Measurements from ENCODE around the gene STYX.

The STYX gene

GRCh38 chr14:52733824-52734223, 3.9 kb downstream of the STYX start:
- peak overlapping the region; percentile 28 for H3K4me2 ChIP-seq (ENCODE audit: low read depth, low read length, poor library complexity, severe bottlenecking)
- H3K36me3 ChIP-seq (ENCODE audit: insufficient read depth, low read length) = peaks cover under 1% of the 10 kb centered on the region; the same call in 1 of the 2 replicates
- no peaks in the 10 kb centered on the region for H3K9me3 ChIP-seq (ENCODE audit: insufficient read depth, low read depth, low read length)
- peaks cover 4% of the 10 kb centered on the region for H4K20me1 ChIP-seq (ENCODE audit: insufficient read depth, low read length, poor library complexity, severe bottlenecking)
- no peak overlapping the region for H3K9ac ChIP-seq (ENCODE audit: low read depth, low read length, poor library complexity, severe bottlenecking)
- H3K27me3 ChIP-seq (ENCODE audit: insufficient read depth, low read length, poor library complexity, severe bottlenecking) = no peaks in the 10 kb centered on the region
- TF ChIP-seq, protein P1, sequence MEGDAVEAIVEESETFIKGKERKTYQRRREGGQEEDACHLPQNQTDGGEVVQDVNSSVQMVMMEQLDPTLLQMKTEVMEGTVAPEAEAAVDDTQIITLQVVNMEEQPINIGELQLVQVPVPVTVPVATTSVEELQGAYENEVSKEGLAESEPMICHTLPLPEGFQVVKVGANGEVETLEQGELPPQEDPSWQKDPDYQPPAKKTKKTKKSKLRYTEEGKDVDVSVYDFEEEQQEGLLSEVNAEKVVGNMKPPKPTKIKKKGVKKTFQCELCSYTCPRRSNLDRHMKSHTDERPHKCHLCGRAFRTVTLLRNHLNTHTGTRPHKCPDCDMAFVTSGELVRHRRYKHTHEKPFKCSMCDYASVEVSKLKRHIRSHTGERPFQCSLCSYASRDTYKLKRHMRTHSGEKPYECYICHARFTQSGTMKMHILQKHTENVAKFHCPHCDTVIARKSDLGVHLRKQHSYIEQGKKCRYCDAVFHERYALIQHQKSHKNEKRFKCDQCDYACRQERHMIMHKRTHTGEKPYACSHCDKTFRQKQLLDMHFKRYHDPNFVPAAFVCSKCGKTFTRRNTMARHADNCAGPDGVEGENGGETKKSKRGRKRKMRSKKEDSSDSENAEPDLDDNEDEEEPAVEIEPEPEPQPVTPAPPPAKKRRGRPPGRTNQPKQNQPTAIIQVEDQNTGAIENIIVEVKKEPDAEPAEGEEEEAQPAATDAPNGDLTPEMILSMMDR (conservative IDR thresholded peaks at IDR 0.05; ENCODE audit: low read length) = no peak
- TF ChIP-seq EZH2phosphoT487 (IDR thresholded peaks at IDR 0.05; ENCODE audit: borderline replicate concordance) = no peak
- no peaks in the 10 kb centered on the region for H3K9me2 ChIP-seq (replicated peaks; ENCODE audit: low read depth, low read length)
- H3F3A ChIP-seq (ENCODE audit: low read depth) = no peaks in the 10 kb centered on the region
- H2AFZ ChIP-seq (ENCODE audit: low read length) = no peak overlapping the region
- peaks cover 53% of the 10 kb centered on the region for H3K4me1 ChIP-seq (ENCODE audit: insufficient read depth, low read length, poor library complexity, severe bottlenecking)
- peaks cover 47% of the 10 kb centered on the region for H3K79me2 ChIP-seq (ENCODE audit: insufficient read depth, low read length)
- no peak overlapping the region for H3K4me3 ChIP-seq (ENCODE audit: low read length, poor library complexity, severe bottlenecking)

- no peak overlapping the region for H2AFZ ChIP-seq (ENCODE audit: low read length)
- peaks cover 43% of the 10 kb centered on the region for H3K4me1 ChIP-seq (ENCODE audit: insufficient read depth, low read length, poor library complexity, severe bottlenecking)
- H3K4me2 ChIP-seq (ENCODE audit: low read depth, low read length, poor library complexity, severe bottlenecking) = peak overlapping the region; percentile 22
- TF ChIP-seq, protein P1 (conservative IDR thresholded peaks at IDR 0.05; ENCODE audit: low read length) = no peak
- TF ChIP-seq EZH2phosphoT487 (IDR thresholded peaks at IDR 0.05; ENCODE audit: borderline replicate concordance) = no peak
- no peaks in the 10 kb centered on the region for H3F3A ChIP-seq (ENCODE audit: low read depth)
- peaks cover 46% of the 10 kb centered on the region for H3K79me2 ChIP-seq (ENCODE audit: insufficient read depth, low read length)
- no peaks in the 10 kb centered on the region for H3K9me2 ChIP-seq (replicated peaks; ENCODE audit: low read depth, low read length)
- no peak overlapping the region for H3K4me3 ChIP-seq (ENCODE audit: low read length, poor library complexity, severe bottlenecking)
- no peak overlapping the region for H3K9ac ChIP-seq (ENCODE audit: low read depth, low read length, poor library complexity, severe bottlenecking)
- peaks cover under 1% of the 10 kb centered on the region for H4K20me1 ChIP-seq (ENCODE audit: insufficient read depth, low read length, poor library complexity, severe bottlenecking)
- no peaks in the 10 kb centered on the region for H3K9me3 ChIP-seq (ENCODE audit: insufficient read depth, low read depth, low read length)
- H3K36me3 ChIP-seq (ENCODE audit: insufficient read depth, low read length) = no peaks in the 10 kb centered on the region
- no peaks in the 10 kb centered on the region for H3K27me3 ChIP-seq (ENCODE audit: insufficient read depth, low read length, poor library complexity, severe bottlenecking)
These were observed 6.0 kb downstream of the STYX start for GRCh38 chr14:52735921-52736489.

DNA sequence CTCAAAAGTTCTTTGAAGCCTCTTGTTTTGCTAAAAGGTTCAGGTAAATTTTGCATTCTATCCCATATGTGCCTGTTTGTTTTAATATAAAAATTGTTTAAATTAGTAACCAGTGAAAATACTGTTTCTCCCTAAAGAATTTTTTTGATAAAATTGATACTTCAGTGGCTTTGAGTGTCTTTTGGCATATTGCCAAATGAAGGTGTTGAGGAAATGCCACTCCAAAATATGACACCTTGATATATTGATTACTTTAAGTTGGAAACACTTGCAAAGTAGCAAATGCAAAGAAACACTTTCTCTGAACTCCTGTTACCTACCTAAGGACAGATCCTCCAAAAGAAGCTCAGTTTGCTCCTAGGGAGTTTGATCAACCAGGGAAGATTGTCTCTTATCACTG, 8.4 kb downstream of the STYX start:
- Histone ChIP-seq H2AFZ (ENCODE audit: low read length) (no peak overlapping the region), H3K9me2 (replicated peaks; ENCODE audit: low read depth, low read length) (no peaks in the 10 kb centered on the region), H3K9me3 (ENCODE audit: insufficient read depth, low read depth, low read length) (no peaks in the 10 kb centered on the region), H3K4me1 (ENCODE audit: insufficient read depth, low read length, poor library complexity, severe bottlenecking) (peaks cover 46% of the 10 kb centered on the region), H3K4me3 (ENCODE audit: low read length, poor library complexity, severe bottlenecking) (no peak overlapping the region), H3K9ac (ENCODE audit: low read depth, low read length, poor library complexity, severe bottlenecking) (no peak overlapping the region), H3K36me3 (ENCODE audit: insufficient read depth, low read length) (no peaks in the 10 kb centered on the region), H3F3A (ENCODE audit: low read depth) (no peaks in the 10 kb centered on the region), H3K4me2 (ENCODE audit: low read depth, low read length, poor library complexity, severe bottlenecking) (no peak overlapping the region), H3K27me3 (ENCODE audit: insufficient read depth, low read length, poor library complexity, severe bottlenecking) (no peaks in the 10 kb centered on the region), H3K79me2 (ENCODE audit: insufficient read depth, low read length) (peaks cover 36% of the 10 kb centered on the region), H4K20me1 (ENCODE audit: insufficient read depth, low read length, poor library complexity, severe bottlenecking) (no peaks in the 10 kb centered on the region)
- TF ChIP-seq, protein P1 (conservative IDR thresholded peaks at IDR 0.05; ENCODE audit: low read length) = no peak
- no peak for TF ChIP-seq EZH2phosphoT487 (IDR thresholded peaks at IDR 0.05; ENCODE audit: borderline replicate concordance)
